WI38 (cell line): ENCODE results near the gene DNAH11.

Experiments
- H3K4me3 ChIP-seq: 2 replicates; pipeline ENCODE4 v1.5.1; 2011; ENCODE audit warnings: low read depth, mild to moderate bottlenecking, control low read depth, low read length
- TF ChIP-seq, protein P1 (sequence below): IDR thresholded peaks from 2 replicates; pipeline ENCODE4 v1.5.1; 2012; ENCODE audit warnings: low read depth, mild to moderate bottlenecking, control low read depth, low read length

DNAH11 gene

DNA sequence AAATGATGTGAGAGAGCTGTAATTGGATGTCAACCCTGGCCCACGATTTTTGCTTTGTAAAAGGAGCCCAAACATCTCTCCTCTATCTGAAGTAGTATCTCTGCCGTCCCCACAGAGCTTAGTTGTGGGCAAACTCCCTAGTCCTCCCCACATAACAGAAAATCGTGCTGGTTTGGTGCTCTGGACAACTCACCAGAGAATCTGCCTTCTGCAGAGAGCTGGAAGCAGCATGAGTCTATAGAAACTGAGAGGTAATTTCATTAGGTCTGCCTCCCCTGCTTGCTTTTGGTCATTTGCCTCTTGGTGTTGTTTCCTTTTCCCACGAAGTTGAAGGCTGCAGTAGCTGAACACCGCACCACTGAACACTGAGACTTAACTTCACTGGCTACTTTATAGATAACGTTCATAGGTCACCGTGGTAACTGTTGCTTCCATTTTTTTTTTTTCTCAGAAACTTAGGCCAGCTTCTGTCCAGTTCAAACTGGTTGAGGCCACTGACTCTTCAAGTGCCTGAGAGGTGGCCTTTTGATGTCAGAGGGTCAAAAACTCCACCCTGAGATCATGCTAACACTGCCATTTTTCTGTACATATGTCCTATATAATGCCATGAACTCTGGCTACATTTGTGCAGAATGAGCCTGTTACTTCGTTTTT is 406.2 kb downstream of the DNAH11 start:
- H3K4me3 ChIP-seq = no peak overlapping the region
- TF ChIP-seq, protein P1, sequence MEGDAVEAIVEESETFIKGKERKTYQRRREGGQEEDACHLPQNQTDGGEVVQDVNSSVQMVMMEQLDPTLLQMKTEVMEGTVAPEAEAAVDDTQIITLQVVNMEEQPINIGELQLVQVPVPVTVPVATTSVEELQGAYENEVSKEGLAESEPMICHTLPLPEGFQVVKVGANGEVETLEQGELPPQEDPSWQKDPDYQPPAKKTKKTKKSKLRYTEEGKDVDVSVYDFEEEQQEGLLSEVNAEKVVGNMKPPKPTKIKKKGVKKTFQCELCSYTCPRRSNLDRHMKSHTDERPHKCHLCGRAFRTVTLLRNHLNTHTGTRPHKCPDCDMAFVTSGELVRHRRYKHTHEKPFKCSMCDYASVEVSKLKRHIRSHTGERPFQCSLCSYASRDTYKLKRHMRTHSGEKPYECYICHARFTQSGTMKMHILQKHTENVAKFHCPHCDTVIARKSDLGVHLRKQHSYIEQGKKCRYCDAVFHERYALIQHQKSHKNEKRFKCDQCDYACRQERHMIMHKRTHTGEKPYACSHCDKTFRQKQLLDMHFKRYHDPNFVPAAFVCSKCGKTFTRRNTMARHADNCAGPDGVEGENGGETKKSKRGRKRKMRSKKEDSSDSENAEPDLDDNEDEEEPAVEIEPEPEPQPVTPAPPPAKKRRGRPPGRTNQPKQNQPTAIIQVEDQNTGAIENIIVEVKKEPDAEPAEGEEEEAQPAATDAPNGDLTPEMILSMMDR = no peak
